Measurements from ENCODE around the gene HHAT.

DNA sequence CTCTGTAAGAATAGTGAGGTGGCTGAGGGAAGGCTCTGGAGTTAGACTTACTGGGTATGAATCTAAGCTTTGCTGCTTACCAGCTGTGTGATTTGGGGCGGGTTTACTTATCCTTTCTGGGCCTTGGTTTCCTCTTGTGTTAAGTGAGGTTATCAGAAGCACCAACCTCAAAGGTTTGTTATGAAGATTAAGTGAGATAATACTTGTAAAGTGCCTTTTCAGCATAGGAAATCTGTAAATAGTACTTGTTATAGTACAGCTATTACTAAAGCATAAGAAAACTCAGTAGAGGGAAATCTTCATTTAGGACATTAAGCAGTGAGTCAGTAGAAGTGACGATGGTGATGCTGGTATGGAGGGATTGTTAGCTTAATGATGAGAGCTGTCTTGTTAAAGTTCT, 12.1 kb downstream of the HHAT start:
- TF ChIP-seq POLR2A (IDR thresholded peaks at IDR 0.05) = no peak
- TF ChIP-seq, protein P1, sequence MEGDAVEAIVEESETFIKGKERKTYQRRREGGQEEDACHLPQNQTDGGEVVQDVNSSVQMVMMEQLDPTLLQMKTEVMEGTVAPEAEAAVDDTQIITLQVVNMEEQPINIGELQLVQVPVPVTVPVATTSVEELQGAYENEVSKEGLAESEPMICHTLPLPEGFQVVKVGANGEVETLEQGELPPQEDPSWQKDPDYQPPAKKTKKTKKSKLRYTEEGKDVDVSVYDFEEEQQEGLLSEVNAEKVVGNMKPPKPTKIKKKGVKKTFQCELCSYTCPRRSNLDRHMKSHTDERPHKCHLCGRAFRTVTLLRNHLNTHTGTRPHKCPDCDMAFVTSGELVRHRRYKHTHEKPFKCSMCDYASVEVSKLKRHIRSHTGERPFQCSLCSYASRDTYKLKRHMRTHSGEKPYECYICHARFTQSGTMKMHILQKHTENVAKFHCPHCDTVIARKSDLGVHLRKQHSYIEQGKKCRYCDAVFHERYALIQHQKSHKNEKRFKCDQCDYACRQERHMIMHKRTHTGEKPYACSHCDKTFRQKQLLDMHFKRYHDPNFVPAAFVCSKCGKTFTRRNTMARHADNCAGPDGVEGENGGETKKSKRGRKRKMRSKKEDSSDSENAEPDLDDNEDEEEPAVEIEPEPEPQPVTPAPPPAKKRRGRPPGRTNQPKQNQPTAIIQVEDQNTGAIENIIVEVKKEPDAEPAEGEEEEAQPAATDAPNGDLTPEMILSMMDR (IDR thresholded peaks at IDR 0.05) = no peak

Measured in esophagus squamous epithelium (tissue), 4 donors.